Trophoblast cell (in vitro differentiated cells and primary cell): ENCODE results near the gene TET3.

ENCODE experiments used
- DNase-seq, 2 donors: peaks; one replicate each; pipeline ENCODE4 v3.0.0-alpha.2; 2016
- H2AFZ ChIP-seq: 2 replicates; pipeline ENCODE4 v1.6.1; 2013; ENCODE audit warnings: low read length, moderate library complexity, mild to moderate bottlenecking; ENCODE audit not compliant: insufficient read depth, poor library complexity
- H2AK5ac ChIP-seq: 2 replicates; pipeline ENCODE4 v1.6.1; 2013; ENCODE audit warnings: mild to moderate bottlenecking, low read length
- H2BK120ac ChIP-seq: 2 replicates; pipeline ENCODE4 v1.6.1; 2013; ENCODE audit warnings: low read length, mild to moderate bottlenecking, moderate library complexity; ENCODE audit not compliant: insufficient read depth, poor library complexity
- H2BK12ac ChIP-seq: 2 replicates; pipeline ENCODE4 v1.6.1; 2013; ENCODE audit warnings: mild to moderate bottlenecking, low read length, moderate library complexity
- H2BK5ac ChIP-seq: 2 replicates; pipeline ENCODE4 v1.6.1; 2013; ENCODE audit warnings: low read length, low read depth, moderate library complexity, mild to moderate bottlenecking; ENCODE audit not compliant: poor library complexity
- H3K14ac ChIP-seq: 2 replicates; pipeline ENCODE4 v1.6.1; 2013; ENCODE audit warnings: mild to moderate bottlenecking, low read length
- H3K18ac ChIP-seq: 2 replicates; pipeline ENCODE4 v1.6.1; 2013; ENCODE audit warnings: mild to moderate bottlenecking, low read length
- H3K23ac ChIP-seq: 2 replicates; pipeline ENCODE4 v1.6.1; 2013; ENCODE audit warnings: low read length
- H3K27ac ChIP-seq: 2 replicates; pipeline ENCODE4 v1.5.1; 2013; ENCODE audit warnings: low read depth, mild to moderate bottlenecking, inconsistent platforms, low read length, moderate library complexity
- H3K27me3 ChIP-seq: 2 replicates; pipeline ENCODE4 v1.6.1; 2013; ENCODE audit warnings: inconsistent platforms, mild to moderate bottlenecking, low read length, moderate library complexity; ENCODE audit not compliant: insufficient read depth
- H3K36me3 ChIP-seq, 2 experiments: 1 replicate in 1 of 2; 2 replicates in 1 of 2; pipeline ENCODE4 v1.6.1; 2013; ENCODE audit warnings: low read length in 2 of 2, mild to moderate bottlenecking in 2 of 2, moderate library complexity in 1 of 2; ENCODE audit not compliant: insufficient read depth in 2 of 2, control insufficient read depth in 1 of 2
- H3K4ac ChIP-seq: 2 replicates; pipeline ENCODE4 v1.6.1; 2013; ENCODE audit warnings: low read depth, mild to moderate bottlenecking, low read length, moderate library complexity
- H3K4me1 ChIP-seq, 2 experiments: 1 replicate in 1 of 2; 2 replicates in 1 of 2; pipeline ENCODE4 v1.6.1; 2013; ENCODE audit warnings: low read length in 2 of 2, mild to moderate bottlenecking in 2 of 2, moderate library complexity in 1 of 2; ENCODE audit not compliant: insufficient read depth in 2 of 2, control insufficient read depth in 1 of 2
- H3K4me2 ChIP-seq: 2 replicates; pipeline ENCODE4 v1.6.1; 2013; ENCODE audit warnings: inconsistent platforms, mild to moderate bottlenecking, low read length, moderate library complexity
- H3K4me3 ChIP-seq: 2 replicates; pipeline ENCODE4 v1.5.1; 2013; ENCODE audit warnings: mild to moderate bottlenecking, low read depth, low read length, inconsistent platforms
- H3K79me1 ChIP-seq: one replicate; pipeline ENCODE4 v1.6.1; 2013; ENCODE audit warnings: low read length
- H3K79me2 ChIP-seq: 2 replicates; pipeline ENCODE4 v1.6.1; 2013; ENCODE audit warnings: low read length, mild to moderate bottlenecking; ENCODE audit not compliant: control insufficient read depth, insufficient read depth, poor library complexity
- H3K9ac ChIP-seq: 2 replicates; pipeline ENCODE4 v1.6.1; 2013; ENCODE audit warnings: mild to moderate bottlenecking, low read length
- H3K9me3 ChIP-seq: 2 replicates; pipeline ENCODE4 v1.6.1; 2013; ENCODE audit warnings: low read depth, mild to moderate bottlenecking, control low read depth, inconsistent platforms, low read length; ENCODE audit not compliant: insufficient read depth
- H4K12ac ChIP-seq: 2 replicates; pipeline ENCODE4 v1.6.1; 2013; ENCODE audit warnings: low read depth, mild to moderate bottlenecking, low read length, moderate library complexity
- H4K8ac ChIP-seq: 2 replicates; pipeline ENCODE4 v1.6.1; 2013; ENCODE audit warnings: low read depth, mild to moderate bottlenecking, low read length, moderate library complexity
- H4K91ac ChIP-seq: one replicate; pipeline ENCODE4 v1.6.1; 2013; ENCODE audit warnings: low read depth, mild to moderate bottlenecking, low read length, moderate library complexity
- WGBS: extraction: QIAGEN DNeasy Blood & Tissue Kit; methylation state at CpG from one replicate; pipeline ENCODE4 v1.1.7; 2013; ENCODE audit warnings: missing lambda C conversion rate; ENCODE audit not compliant: insufficient read length, insufficient coverage; ENCODE audit errors: extremely low coverage; 5-methylcytosine and 5-hydroxymethylcytosine counted together

TET3 gene

GRCh38 chr2:74019516-74019915, 34.8 kb downstream of the TET3 start:
- Histone ChIP-seq H4K8ac (no peak overlapping the region), H3K36me3 (peaks cover 0 to 5% of the 10 kb centered on the region in 2 experiments), H3K4me3 (no peak overlapping the region), H3K79me2 (no peaks in the 10 kb centered on the region), H3K9ac (no peak overlapping the region), H2AFZ (peak overlapping the region; percentile 5), H3K14ac (no peak overlapping the region), H2BK5ac (no peak overlapping the region), H3K18ac (no peak overlapping the region), H3K4me2 (no peak overlapping the region), H3K4ac (no peak overlapping the region), H3K4me1 (no peaks in the 10 kb centered on the region), H3K9me3 (no peaks in the 10 kb centered on the region), H2AK5ac (no peak overlapping the region), H2BK12ac (no peak overlapping the region), H2BK120ac (no peak overlapping the region), H3K27ac (no peak overlapping the region), H3K23ac (no peak overlapping the region), H4K91ac (no peak overlapping the region), H3K79me1 (no peaks in the 10 kb centered on the region), H3K27me3 (no peaks in the 10 kb centered on the region), H4K12ac (no peak overlapping the region)
- DNase-seq, result no peak
- no CpG with 5 or more reads among the region's 5 CpGs for WGBS

GRCh38 chr2:74020702-74021406, 36.1 kb downstream of the TET3 start:
- peak in 1 of 2 donors; percentile 27 for DNase-seq
- no peak overlapping the region for H2AK5ac ChIP-seq
- no peaks in the 10 kb centered on the region for H3K79me2 ChIP-seq
- H3K79me1 ChIP-seq, result no peaks in the 10 kb centered on the region
- H3K4me3 ChIP-seq, result no peak overlapping the region
- no peak overlapping the region for H2AFZ ChIP-seq
- H3K14ac ChIP-seq, result no peak overlapping the region
- peaks cover 0 to under 1% of the 10 kb centered on the region in 2 experiments for H3K4me1 ChIP-seq
- H3K27ac ChIP-seq, result no peak overlapping the region
- no peak overlapping the region for H2BK120ac ChIP-seq
- no peaks in the 10 kb centered on the region for H3K27me3 ChIP-seq
- H3K4ac ChIP-seq, result no peak overlapping the region
- H3K23ac ChIP-seq, result no peak overlapping the region
- H4K91ac ChIP-seq, result no peak overlapping the region
- H4K8ac ChIP-seq, result no peak overlapping the region
- peaks cover 0 to 5% of the 10 kb centered on the region in 2 experiments for H3K36me3 ChIP-seq
- H4K12ac ChIP-seq, result no peak overlapping the region
- WGBS, result no CpG with 5 or more reads among the region's 9 CpGs
- H3K18ac ChIP-seq, result no peak overlapping the region
- no peak overlapping the region for H2BK12ac ChIP-seq
- H3K9me3 ChIP-seq, result no peaks in the 10 kb centered on the region
- no peak overlapping the region for H2BK5ac ChIP-seq
- H3K4me2 ChIP-seq, result no peak overlapping the region
- no peak overlapping the region for H3K9ac ChIP-seq

- no peak overlapping the region for H3K18ac ChIP-seq
- H2BK5ac ChIP-seq, result no peak overlapping the region
- H3K14ac ChIP-seq, result no peak overlapping the region
- H4K12ac ChIP-seq, result no peak overlapping the region
- no peak overlapping the region for H3K4ac ChIP-seq
- no peak overlapping the region for H4K8ac ChIP-seq
- no peak overlapping the region for H2BK12ac ChIP-seq
- H3K4me2 ChIP-seq, result no peak overlapping the region
- H3K9me3 ChIP-seq, result no peaks in the 10 kb centered on the region
- H3K36me3 ChIP-seq, result peaks cover 0 to 5% of the 10 kb centered on the region in 2 experiments
- H3K4me3 ChIP-seq, result no peak overlapping the region
- H4K91ac ChIP-seq, result no peak overlapping the region
- no peak overlapping the region for H2AFZ ChIP-seq
- H3K79me1 ChIP-seq, result no peaks in the 10 kb centered on the region
- H3K27ac ChIP-seq, result no peak overlapping the region
- no peak overlapping the region for H3K23ac ChIP-seq
- no peak overlapping the region for H2BK120ac ChIP-seq
- H3K27me3 ChIP-seq, result no peaks in the 10 kb centered on the region
- no CpG with 5 or more reads among the region's 5 CpGs for WGBS
- H3K79me2 ChIP-seq, result no peaks in the 10 kb centered on the region
- H3K9ac ChIP-seq, result no peak overlapping the region
- H2AK5ac ChIP-seq, result no peak overlapping the region
- DNase-seq, result no peak
- H3K4me1 ChIP-seq, result peaks cover 0 to 4% of the 10 kb centered on the region in 2 experiments
These were observed 36.7 kb downstream of the TET3 start for GRCh38 chr2:74021407-74021755.

- no CpG with 5 or more reads among the region's 4 CpGs for WGBS
- H2BK5ac ChIP-seq, result no peak overlapping the region
- H3K4me2 ChIP-seq, result no peak overlapping the region
These were observed 39.5 kb downstream of the TET3 start for GRCh38 chr2:74024216-74024615.

More at GRCh38 chr2:74024216-74024615, 39.5 kb downstream of the TET3 start:
- Histone ChIP-seq H3K9me3 (no peaks in the 10 kb centered on the region), H3K18ac (no peak overlapping the region), H4K12ac (no peak overlapping the region), H3K23ac (no peak overlapping the region), H2AFZ (no peak overlapping the region), H3K27me3 (no peaks in the 10 kb centered on the region), H2AK5ac (no peak overlapping the region), H3K4me3 (no peak overlapping the region), H3K27ac (no peak overlapping the region), H3K79me1 (no peaks in the 10 kb centered on the region), H4K8ac (no peak overlapping the region), H2BK12ac (no peak overlapping the region), H3K9ac (no peak overlapping the region), H2BK120ac (no peak overlapping the region), H3K14ac (no peak overlapping the region), H3K4me1 (peaks cover 0 to 4% of the 10 kb centered on the region in 2 experiments), H3K79me2 (no peaks in the 10 kb centered on the region), H3K36me3 (peaks cover 0 to 5% of the 10 kb centered on the region in 2 experiments), H3K4ac (peak overlapping the region; percentile 53), H4K91ac (no peak overlapping the region)
- no peak for DNase-seq
